ENCODE measurements around the gene UTP25. TPM values are rescaled to one million over a fixed set of nuclear protein-coding genes. Genes with fewer than 3 reads are reported as not detected.

UTP25 gene
- total RNA-seq, 2 donors from 2014 or later = 5.2 to 6.4 TPM

DNA sequence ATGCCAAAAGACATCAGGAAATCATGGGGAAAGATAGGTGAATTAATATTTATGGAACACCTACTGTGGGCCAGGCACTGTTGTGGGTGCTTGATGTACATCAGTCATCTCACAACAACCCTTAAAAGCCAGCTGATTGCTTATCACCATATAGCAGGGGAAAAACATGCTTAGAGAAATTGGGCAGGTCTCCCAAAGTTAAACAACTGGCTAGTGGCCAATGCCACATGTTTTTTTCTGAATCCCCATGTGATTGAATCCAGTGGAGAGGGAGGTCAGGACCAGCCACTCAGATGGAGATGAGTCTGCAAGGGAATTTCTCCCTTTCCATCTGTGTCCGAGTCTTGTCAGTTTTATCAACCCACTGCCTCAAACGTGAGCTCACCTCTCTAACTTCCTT is 33.5 kb downstream of the UTP25 start:
- no peaks in the 10 kb centered on the region for H3K4me1 ChIP-seq
- DNase-seq = no peak
- TF ChIP-seq, protein P1, sequence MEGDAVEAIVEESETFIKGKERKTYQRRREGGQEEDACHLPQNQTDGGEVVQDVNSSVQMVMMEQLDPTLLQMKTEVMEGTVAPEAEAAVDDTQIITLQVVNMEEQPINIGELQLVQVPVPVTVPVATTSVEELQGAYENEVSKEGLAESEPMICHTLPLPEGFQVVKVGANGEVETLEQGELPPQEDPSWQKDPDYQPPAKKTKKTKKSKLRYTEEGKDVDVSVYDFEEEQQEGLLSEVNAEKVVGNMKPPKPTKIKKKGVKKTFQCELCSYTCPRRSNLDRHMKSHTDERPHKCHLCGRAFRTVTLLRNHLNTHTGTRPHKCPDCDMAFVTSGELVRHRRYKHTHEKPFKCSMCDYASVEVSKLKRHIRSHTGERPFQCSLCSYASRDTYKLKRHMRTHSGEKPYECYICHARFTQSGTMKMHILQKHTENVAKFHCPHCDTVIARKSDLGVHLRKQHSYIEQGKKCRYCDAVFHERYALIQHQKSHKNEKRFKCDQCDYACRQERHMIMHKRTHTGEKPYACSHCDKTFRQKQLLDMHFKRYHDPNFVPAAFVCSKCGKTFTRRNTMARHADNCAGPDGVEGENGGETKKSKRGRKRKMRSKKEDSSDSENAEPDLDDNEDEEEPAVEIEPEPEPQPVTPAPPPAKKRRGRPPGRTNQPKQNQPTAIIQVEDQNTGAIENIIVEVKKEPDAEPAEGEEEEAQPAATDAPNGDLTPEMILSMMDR (IDR thresholded peaks at IDR 0.05) = no peak
- H3K36me3 ChIP-seq = no peaks in the 10 kb centered on the region
- no peaks in the 10 kb centered on the region for H3K9me3 ChIP-seq
- H3K9ac ChIP-seq (ENCODE audit: low read depth in 2 of 2, low read length in 2 of 2) = no peak overlapping the region
- intact Hi-C loops (cut with DNase I) = loop anchor here (5.0 to 10.0 kb wide), 2 partner anchors 131 to 444 kb away; no protein-coding TSS in a partner anchor
- no peak overlapping the region for H3K4me3 ChIP-seq
- no peaks in the 10 kb centered on the region for H3K27me3 ChIP-seq
- no peak overlapping the region for H3K27ac ChIP-seq

DNA sequence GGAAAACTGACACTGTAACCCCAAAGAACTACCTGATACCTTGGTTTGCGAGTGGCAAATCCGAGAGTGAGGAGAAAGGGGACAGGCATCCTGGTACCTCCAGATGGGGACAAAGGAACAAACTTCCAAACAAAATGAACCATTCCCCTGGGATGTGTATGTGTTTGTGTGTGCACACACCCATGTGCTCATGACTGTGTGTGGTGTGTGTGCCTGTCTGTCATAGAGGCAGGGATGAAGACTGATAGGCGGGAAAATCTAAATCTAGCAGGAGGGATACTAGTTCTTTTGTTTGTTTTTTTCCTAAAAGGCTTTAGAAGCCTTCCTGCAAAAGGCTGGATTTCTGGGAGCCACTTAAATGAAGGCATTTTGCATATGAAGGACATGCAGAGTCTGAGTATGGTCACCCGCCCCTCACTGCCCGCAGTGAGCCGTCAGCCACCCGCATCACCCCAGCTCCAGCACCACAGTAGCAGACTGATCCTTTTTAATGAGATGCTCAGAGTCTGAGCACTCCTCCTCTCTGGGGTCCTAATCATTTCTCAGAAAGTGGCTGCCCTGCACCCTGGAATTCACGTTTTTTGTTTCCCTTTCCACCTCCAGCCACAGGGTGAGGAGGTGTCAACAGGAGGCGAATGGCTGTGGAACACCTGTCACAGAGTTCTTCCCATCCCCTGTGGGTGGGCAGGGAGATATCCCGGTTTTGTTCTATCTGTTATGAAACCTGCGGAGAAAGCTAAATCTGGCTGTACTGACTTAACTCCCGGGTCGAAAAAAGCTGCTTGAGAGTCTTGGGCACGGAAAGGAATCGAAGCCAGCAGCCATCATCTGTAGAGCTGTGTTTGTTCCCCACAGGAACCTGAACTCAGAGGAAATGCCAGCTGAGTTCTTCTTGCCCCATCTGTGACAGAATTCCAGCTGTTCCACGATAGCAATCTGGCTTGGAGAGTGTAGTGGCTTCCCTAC is 34.9 kb downstream of the UTP25 start:
- H3K4me3 ChIP-seq = no peak overlapping the region
- no peaks in the 10 kb centered on the region for H3K36me3 ChIP-seq
- no peak overlapping the region for H3K9ac ChIP-seq (ENCODE audit: low read depth in 2 of 2, low read length in 2 of 2)
- no peaks in the 10 kb centered on the region for H3K27me3 ChIP-seq
- no peaks in the 10 kb centered on the region for H3K9me3 ChIP-seq
- TF ChIP-seq, protein P1 (IDR thresholded peaks at IDR 0.05) = no peak
- H3K4me1 ChIP-seq = no peaks in the 10 kb centered on the region
- H3K27ac ChIP-seq = no peak overlapping the region
- intact Hi-C loops (cut with DNase I) = loop anchor here (5.0 to 10.0 kb wide), 2 partner anchors 130 to 442 kb away; no protein-coding TSS in a partner anchor
- DNase-seq = no peak

DNA sequence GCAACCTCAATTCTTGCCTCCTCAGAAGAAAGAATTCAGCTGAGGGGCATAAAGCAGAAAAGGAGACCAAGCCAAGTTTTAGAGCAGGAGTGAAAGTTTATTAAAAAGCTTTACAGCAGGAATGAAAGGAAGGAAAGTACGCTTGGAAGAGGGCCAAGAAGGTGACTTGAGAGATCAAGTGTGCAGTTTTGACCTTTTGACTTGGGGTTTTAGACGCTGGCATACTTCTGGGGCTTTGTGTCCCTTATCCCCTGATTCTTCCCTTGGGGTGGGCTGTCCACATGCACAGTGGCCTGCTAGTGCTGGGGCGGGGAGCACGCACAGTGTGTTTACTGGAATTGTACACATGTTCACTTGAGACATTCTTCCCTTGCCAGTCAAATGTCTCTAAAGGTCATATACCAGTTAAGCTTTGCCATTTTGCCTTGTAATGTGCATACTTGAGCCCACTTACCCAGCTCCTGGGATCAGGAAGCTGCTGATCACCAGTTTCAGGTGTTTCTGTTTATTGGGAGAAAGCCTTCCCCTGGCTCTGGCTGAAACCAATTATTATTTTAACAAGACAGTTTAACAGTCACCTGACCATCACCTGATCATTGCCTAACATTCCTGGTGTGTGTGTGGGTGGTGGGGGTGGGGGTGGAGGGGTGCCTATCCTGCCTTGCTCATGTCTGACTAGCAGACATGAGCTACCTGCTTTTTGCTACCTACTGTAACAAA is 36.2 kb downstream of the UTP25 start:
- Histone ChIP-seq H3K36me3 (no peaks in the 10 kb centered on the region), H3K4me3 (no peak overlapping the region), H3K9me3 (no peaks in the 10 kb centered on the region), H3K4me1 (no peaks in the 10 kb centered on the region), H3K27me3 (no peaks in the 10 kb centered on the region), H3K9ac (ENCODE audit: low read depth in 2 of 2, low read length in 2 of 2) (no peak overlapping the region), H3K27ac (no peak overlapping the region)
- no peak for DNase-seq
- intact Hi-C loops (cut with DNase I) = loop anchor here (5.0 to 10.0 kb wide), 2 partner anchors 128 to 441 kb away; no protein-coding TSS in a partner anchor
- TF ChIP-seq, protein P1 (IDR thresholded peaks at IDR 0.05) = no peak

DNA sequence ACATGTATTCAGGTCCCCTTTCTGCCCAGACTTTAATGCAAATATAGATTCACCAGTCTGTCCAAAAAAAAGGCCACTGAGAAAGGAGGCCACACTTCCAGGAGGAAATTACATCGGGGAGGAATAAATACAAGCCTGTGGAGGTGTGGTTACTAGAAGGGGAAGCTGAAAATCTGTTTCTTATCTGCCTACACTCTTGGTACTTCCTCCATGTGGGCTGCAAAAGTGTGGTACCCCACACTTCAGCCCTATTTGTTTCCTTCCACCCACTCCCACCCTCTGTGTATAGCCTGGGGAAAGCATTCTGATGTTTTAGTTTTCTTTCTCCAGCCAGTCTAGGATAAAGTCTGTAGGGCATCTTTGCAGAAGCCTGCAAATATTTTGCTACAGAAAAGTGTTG is 38.4 kb downstream of the UTP25 start:
- TF ChIP-seq, protein P1 (IDR thresholded peaks at IDR 0.05) = no peak
- no peak for DNase-seq
- H3K4me1 ChIP-seq = no peaks in the 10 kb centered on the region
- no peak overlapping the region for H3K9ac ChIP-seq (ENCODE audit: low read depth in 2 of 2, low read length in 2 of 2)
- H3K27me3 ChIP-seq = no peaks in the 10 kb centered on the region
- intact Hi-C loops (cut with DNase I) = loop anchor here (10.0 kb wide), 1 partner anchor 439 kb away; no protein-coding TSS in a partner anchor
- no peaks in the 10 kb centered on the region for H3K36me3 ChIP-seq
- H3K4me3 ChIP-seq = no peak overlapping the region
- H3K27ac ChIP-seq = no peak overlapping the region
- H3K9me3 ChIP-seq = no peaks in the 10 kb centered on the region

Data from colonic mucosa (tissue), 4 donors.